Right lung (tissue), 5 donors: ENCODE results near the gene LEKR1. TPM values are rescaled to one million over a fixed set of nuclear protein-coding genes. Genes with fewer than 3 reads are reported as not detected.
"Not testable (repeated sequence)": the region's sequence is repeated elsewhere in the genome, so short reads cannot be mapped to it uniquely, and the experiment has no call there.

Source experiments
- DNase-seq, 2 donors: peaks; one replicate each; pipeline ENCODE4 v3.0.0-alpha.2; 2013
- polyA plus RNA-seq, 5 donors: library from polyadenylated mRNA; unstranded; fragments of 120-200 nt; gene quantifications; one replicate each; pipeline versions ENCODE4 v1.2.1 to v1.2.3, GENCODE V29; 2013; ENCODE audit warnings: inconsistent platforms in 1 of 5, low replicate concordance in 1 of 5; ENCODE audit not compliant: insufficient read length in 5 of 5, insufficient read depth in 1 of 5

Gene LEKR1
- polyA plus RNA-seq, 5 donors, result 1.4 to 3.0 (median 1.8) TPM

- DNase-seq, result no peak
These were observed 22.0 kb upstream of the LEKR1 start for GRCh38 chr3:156803952-156804741.

GRCh38 chr3:156806698-156807097 is 19.5 kb upstream of the LEKR1 start:
- DNase-seq, result no peak

GRCh38 chr3:156808025-156808424 is 18.1 kb upstream of the LEKR1 start:
- no peak for DNase-seq

GRCh38 chr3:156811089-156811862 is 14.9 kb upstream of the LEKR1 start:
- DNase-seq, result no peak

GRCh38 chr3:156812521-156813335 is 13.4 kb upstream of the LEKR1 start:
- no peak for DNase-seq

GRCh38 chr3:156814295-156814694 is 11.9 kb upstream of the LEKR1 start:
- DNase-seq, result no peak

GRCh38 chr3:156816091-156816793 is 9.9 kb upstream of the LEKR1 start:
- peak; percentile 31 to 33 for DNase-seq

- peak; percentile 66 to 71 for DNase-seq
These were observed 9.1 kb upstream of the LEKR1 start for GRCh38 chr3:156816794-156817645.

- DNase-seq, result no peak
These were observed 8.4 kb upstream of the LEKR1 start for GRCh38 chr3:156817646-156818272.

GRCh38 chr3:156818273-156818651 is 7.9 kb upstream of the LEKR1 start:
- no peak for DNase-seq

GRCh38 chr3:156818890-156819289 is 7.3 kb upstream of the LEKR1 start:
- no peak for DNase-seq

GRCh38 chr3:156819842-156820691 is 6.1 kb upstream of the LEKR1 start:
- DNase-seq, result no peak

- DNase-seq, result no peak
These were observed 5.5 kb upstream of the LEKR1 start for GRCh38 chr3:156820692-156821080.

GRCh38 chr3:156822626-156823260 is 3.4 kb upstream of the LEKR1 start:
- DNase-seq, result not testable (repeated sequence)

GRCh38 chr3:156825795-156826143 is 384 bp upstream of the LEKR1 start:
- DNase-seq, result no peak

- no peak for DNase-seq
These were observed 1.0 kb downstream of the LEKR1 start for GRCh38 chr3:156826896-156827882.

- DNase-seq, result no peak
These were observed 4.9 kb downstream of the LEKR1 start for GRCh38 chr3:156831006-156831405.

- no peak for DNase-seq
These were observed 8.3 kb downstream of the LEKR1 start for GRCh38 chr3:156834435-156834834.
